GM21737 (cell line): ENCODE measurements around the gene PSENEN.
"Not testable (repeated sequence)": the region's sequence is repeated elsewhere in the genome, so short reads cannot be mapped to it uniquely, and the experiment has no call there.

Experiments
- ATAC-seq: cut with Tn5 transposase; IDR thresholded peaks from one replicate; pipeline ENCODE4 v1.9.1; 2021; ENCODE audit warnings: mild to moderate bottlenecking, moderate library complexity; ENCODE audit not compliant: unreplicated experiment

The PSENEN gene

GRCh38 chr19:35768082-35768421, 22.6 kb downstream of the PSENEN start:
- no peak for ATAC-seq

GRCh38 chr19:35772362-35772761, 26.9 kb downstream of the PSENEN start:
- ATAC-seq: not testable (repeated sequence)

- ATAC-seq: no peak
These were observed 27.8 kb downstream of the PSENEN start for GRCh38 chr19:35773020-35773806.

GRCh38 chr19:35774274-35775045, 29.0 kb downstream of the PSENEN start:
- ATAC-seq: no peak

- no peak for ATAC-seq
These were observed 29.5 kb downstream of the PSENEN start for GRCh38 chr19:35775046-35775297.

- peak; percentile 94 for ATAC-seq
These were observed 30.0 kb downstream of the PSENEN start, which contains the start of gene ARHGAP33 for GRCh38 chr19:35775298-35776101. Gene ARHGAP33 (plus strand): TSS chr19:35775564. CDS start chr19:35775659, 95 bp downstream.

- ATAC-seq: no peak
These were observed 30.8 kb downstream of the PSENEN start for GRCh38 chr19:35776102-35776788.

- no peak for ATAC-seq
These were observed 31.8 kb downstream of the PSENEN start for GRCh38 chr19:35777086-35777841.

GRCh38 chr19:35777961-35778360, 32.5 kb downstream of the PSENEN start:
- no peak for ATAC-seq

GRCh38 chr19:35779033-35779432, 33.6 kb downstream of the PSENEN start:
- no peak for ATAC-seq

- ATAC-seq: no peak
These were observed 34.6 kb downstream of the PSENEN start for GRCh38 chr19:35780058-35780457.

- ATAC-seq: no peak
These were observed 35.3 kb downstream of the PSENEN start for GRCh38 chr19:35780717-35781116.

GRCh38 chr19:35781650-35782049, 36.2 kb downstream of the PSENEN start:
- ATAC-seq: no peak

GRCh38 chr19:35782589-35782988, 37.1 kb downstream of the PSENEN start:
- no peak for ATAC-seq

GRCh38 chr19:35783469-35784434, 38.3 kb downstream of the PSENEN start:
- no peak for ATAC-seq

GRCh38 chr19:35784503-35785338, 39.3 kb downstream of the PSENEN start:
- ATAC-seq: no peak

GRCh38 chr19:35785339-35785627, 39.8 kb downstream of the PSENEN start:
- no peak for ATAC-seq

GRCh38 chr19:35786299-35787160, 41.1 kb downstream of the PSENEN start:
- no peak for ATAC-seq
